H1 (cell line): ENCODE measurements around the gene FAU. TPM values are rescaled to one million over a fixed set of nuclear protein-coding genes. Genes with fewer than 3 reads are reported as not detected.
A peak's percentile ranks its signal among the peaks of the same experiment; 100 is the strongest.

Experiments
- CTCF ChIA-PET: fragments of 300-600 bp; sonication (Branson Sonifier 250); formaldehyde crosslinking; loops from one replicate; lab custom pipeline; 2021; ENCODE audit not compliant: partially characterized antibody; lab: Charles Lee
- POLR2A ChIA-PET: fragments of 300-600 bp; sonication (Branson Sonifier 250); formaldehyde crosslinking; loops from one replicate; lab custom pipeline; 2021; ENCODE audit warnings: inconsistent platforms; ENCODE audit not compliant: partially characterized antibody; lab: Charles Lee
- DNase-seq, 2 experiments: peaks; one replicate each; pipeline versions ENCODE4 v3.0.0 to v3.0.0-alpha.2; 2010 to 2022; ENCODE audit warnings: low spot score in 2 of 2, low read depth in 1 of 2, mixed read lengths in 1 of 2
- FAIRE-seq: peaks from 2 replicates; lab custom pipeline; 2011; peaks lifted over from hg19 to GRCh38; lab: Jason Lieb, UNC
- H2AFZ ChIP-seq: 2 replicates; pipeline ENCODE4 v1.8.1; 2012; ENCODE audit warnings: low read length, inconsistent platforms
- H2AK5ac ChIP-seq: 2 replicates; pipeline ENCODE4 v1.6.1; 2013; ENCODE audit warnings: low read depth, low read length
- H2BK120ac ChIP-seq: replicated peaks from 2 replicates; pipeline ENCODE3; 2013; ENCODE audit warnings: low read depth, low read length, inconsistent platforms
- H2BK12ac ChIP-seq: 2 replicates; pipeline ENCODE4 v1.6.1; 2013; ENCODE audit warnings: low read depth, low read length
- H2BK15ac ChIP-seq: 2 replicates; pipeline ENCODE4 v1.6.1; 2013; ENCODE audit warnings: low read length
- H2BK20ac ChIP-seq: 2 replicates; pipeline ENCODE4 v1.6.1; 2013; ENCODE audit warnings: low read length
- H2BK5ac ChIP-seq: 2 replicates; pipeline ENCODE4 v1.6.1; 2013; ENCODE audit warnings: low read depth, low read length
- H3K14ac ChIP-seq: 2 replicates; pipeline ENCODE4 v1.6.1; 2013; ENCODE audit warnings: inconsistent platforms; ENCODE audit not compliant: insufficient read length
- H3K18ac ChIP-seq: 2 replicates; pipeline ENCODE4 v1.6.1; 2013; ENCODE audit warnings: low read length; ENCODE audit errors: extremely low read depth
- H3K23ac ChIP-seq: 2 replicates; pipeline ENCODE4 v1.6.1; 2013; ENCODE audit warnings: inconsistent platforms; ENCODE audit not compliant: insufficient read length
- H3K23me2 ChIP-seq: 2 replicates; pipeline ENCODE4 v1.6.1; 2013; ENCODE audit warnings: low read depth, low read length
- H3K27ac ChIP-seq: 2 replicates; pipeline ENCODE4 v1.6.1; 2011; ENCODE audit warnings: low read depth, low read length, inconsistent platforms
- H3K27me3 ChIP-seq, 4 experiments: replicated peaks in 1 of 4; 1 replicate in 1 of 4; 2 replicates in 3 of 4; pipeline versions ENCODE4 v1.6.1 to v1.8.1; 2011 to 2013; ENCODE audit warnings: low read length in 3 of 4, mild to moderate bottlenecking in 3 of 4, inconsistent platforms in 2 of 4, mixed read lengths in 2 of 4, moderate library complexity in 1 of 4; ENCODE audit not compliant: control insufficient read depth in 3 of 4, insufficient read depth in 3 of 4; ENCODE audit errors: extremely low read depth in 1 of 4
- H3K36me3 ChIP-seq, 4 experiments: 2 replicates each; pipeline versions ENCODE4 v1.6.1 to v1.8.1; 2011 to 2013; ENCODE audit warnings: mild to moderate bottlenecking in 4 of 4, low read length in 3 of 4, moderate library complexity in 2 of 4, control low read depth in 1 of 4, inconsistent platforms in 1 of 4; ENCODE audit not compliant: insufficient read depth in 4 of 4, control insufficient read depth in 2 of 4
- H3K4ac ChIP-seq: replicated peaks from 2 replicates; pipeline ENCODE3; 2013; ENCODE audit warnings: low read length, low read depth, mixed read lengths, inconsistent platforms; ENCODE audit not compliant: insufficient read length
- H3K4me1 ChIP-seq, 4 experiments: replicated peaks in 1 of 4; 1 replicate in 1 of 4; 2 replicates in 3 of 4; pipeline versions ENCODE4 v1.6.1 to v1.8.1; 2011 to 2013; ENCODE audit warnings: low read length in 3 of 4, inconsistent platforms in 2 of 4, mixed read lengths in 1 of 4; ENCODE audit not compliant: insufficient read depth in 4 of 4, control insufficient read depth in 3 of 4
- H3K4me2 ChIP-seq, 2 experiments: 2 replicates each; pipeline versions ENCODE4 v1.6.1 to v1.8.1; 2011 to 2013; ENCODE audit warnings: low read depth in 2 of 2, low read length in 2 of 2, control low read depth in 1 of 2, inconsistent platforms in 1 of 2, mild to moderate bottlenecking in 1 of 2; ENCODE audit not compliant: insufficient read depth in 1 of 2
- H3K4me3 ChIP-seq, 4 experiments: fragments of 200-600, 300-600 bp in 1 of 4; sonication (generic), shearing (Covaris generic), sonication (Bioruptor Twin) in 1 of 4; 2 replicates each; pipeline versions ENCODE4 v1.5.1 to v1.8.1; 2011 to 2016; ENCODE audit warnings: low read length in 4 of 4, low read depth in 3 of 4, control low read depth in 2 of 4, inconsistent platforms in 2 of 4, mild to moderate bottlenecking in 2 of 4, mixed read lengths in 1 of 4, moderate library complexity in 1 of 4; ENCODE audit not compliant: insufficient read depth in 2 of 4; ENCODE audit errors: extremely low read depth in 1 of 4
- H3K56ac ChIP-seq: replicated peaks from 2 replicates; pipeline ENCODE3; 2013; ENCODE audit warnings: low read depth, mild to moderate bottlenecking, mixed read lengths, low read length, inconsistent platforms; ENCODE audit not compliant: insufficient read length
- H3K79me1 ChIP-seq: 2 replicates; pipeline ENCODE4 v1.6.1; 2013; ENCODE audit warnings: low read depth, low read length, control low read depth
- H3K79me2 ChIP-seq, 2 experiments: 2 replicates each; pipeline versions ENCODE4 v1.6.1 to v1.8.1; 2012 to 2013; ENCODE audit warnings: low read length in 2 of 2, mild to moderate bottlenecking in 2 of 2, inconsistent platforms in 1 of 2; ENCODE audit not compliant: insufficient read depth in 2 of 2, control insufficient read depth in 1 of 2
- H3K9ac ChIP-seq, 4 experiments: replicated peaks in 1 of 4; 1 replicate in 1 of 4; 2 replicates in 3 of 4; pipeline versions ENCODE4 v1.6.1 to v1.8.1; 2011 to 2013; ENCODE audit warnings: low read depth in 3 of 4, low read length in 3 of 4, control low read depth in 2 of 4, mild to moderate bottlenecking in 2 of 4, moderate library complexity in 2 of 4, inconsistent platforms in 1 of 4; ENCODE audit errors: extremely low read depth in 1 of 4
- H3K9me3 ChIP-seq, 2 experiments: 2 replicates each; pipeline versions ENCODE4 v1.6.1 to v1.8.1; 2012 to 2013; ENCODE audit warnings: mild to moderate bottlenecking in 2 of 2, moderate library complexity in 2 of 2, control low read depth in 1 of 2, inconsistent platforms in 1 of 2, low read depth in 1 of 2, low read length in 1 of 2, mixed read lengths in 1 of 2; ENCODE audit not compliant: insufficient read depth in 2 of 2
- H4K20me1 ChIP-seq, 2 experiments: replicated peaks in 1 of 2; 2 replicates each; pipeline versions ENCODE3 to v1.8.1; 2011 to 2013; ENCODE audit warnings: inconsistent platforms in 2 of 2, low read length in 2 of 2, mild to moderate bottlenecking in 1 of 2; ENCODE audit not compliant: insufficient read depth in 2 of 2, control insufficient read depth in 1 of 2
- H4K5ac ChIP-seq: 2 replicates; pipeline ENCODE4 v1.6.1; 2013; ENCODE audit warnings: low read length, low read depth, mixed read lengths, inconsistent platforms; ENCODE audit not compliant: insufficient read length
- H4K8ac ChIP-seq: 2 replicates; pipeline ENCODE4 v1.8.0; 2013; ENCODE audit warnings: mild to moderate bottlenecking, moderate library complexity, low read length, inconsistent platforms; ENCODE audit not compliant: insufficient read depth; ENCODE audit errors: extremely low read depth
- H4K91ac ChIP-seq: replicated peaks from 2 replicates; pipeline ENCODE3; 2013; ENCODE audit warnings: low read length, mixed read lengths, inconsistent platforms; ENCODE audit not compliant: insufficient read length
- BRCA1 ChIP-seq: IDR thresholded peaks from 2 replicates; pipeline ENCODE4 v1.6.1; 2012; ENCODE audit warnings: low read depth, low read length, improper control_type of control experiment
- CBX5 ChIP-seq: fragments of 300-800, 300-1000 bp; sonication (generic); IDR thresholded peaks from 2 replicates; pipeline ENCODE4 v1.7.1; 2016; ENCODE audit warnings: antibody characterized with exemption, low read length, low read depth
- CREB1 ChIP-seq: IDR thresholded peaks from 2 replicates; pipeline ENCODE4 v1.6.1; 2012; ENCODE audit warnings: inconsistent platforms
- EZH2 ChIP-seq: fragments of 200-600 bp; sonication (generic); IDR thresholded peaks from 2 replicates; pipeline ENCODE4 v1.7.1; 2012; ENCODE audit warnings: low read depth, mild to moderate bottlenecking, moderate library complexity, low read length, inconsistent platforms; ENCODE audit not compliant: severe bottlenecking
- GTF2F1 ChIP-seq: IDR thresholded peaks from 2 replicates; pipeline ENCODE4 v1.6.1; 2012; ENCODE audit warnings: low read depth, low read length, improper control_type of control experiment, borderline replicate concordance
- KDM4A ChIP-seq: IDR thresholded peaks from one replicate; pipeline ENCODE4 v1.7.1; 2012; ENCODE audit warnings: low read depth, mild to moderate bottlenecking, moderate library complexity, low read length, inconsistent platforms; ENCODE audit not compliant: severe bottlenecking
- RBBP5 ChIP-seq: IDR thresholded peaks from 2 replicates; pipeline ENCODE4 v1.7.1; 2012; ENCODE audit warnings: low read depth, mild to moderate bottlenecking, inconsistent platforms, low read length, moderate library complexity, borderline replicate concordance
- RXRA ChIP-seq: IDR thresholded peaks from 2 replicates; pipeline ENCODE4 v1.6.1; 2011; ENCODE audit warnings: low read depth, mild to moderate bottlenecking, low read length, moderate library complexity; ENCODE audit not compliant: insufficient read depth
- SIRT6 ChIP-seq: IDR thresholded peaks from one replicate; pipeline ENCODE4 v1.7.1; 2012; ENCODE audit warnings: low read length, inconsistent platforms
- SRF ChIP-seq: IDR thresholded peaks from 2 replicates; pipeline ENCODE4 v1.6.1; 2011; ENCODE audit warnings: mild to moderate bottlenecking, low read depth, low read length, moderate library complexity
- TCF12 ChIP-seq: IDR thresholded peaks from 2 replicates; pipeline ENCODE4 v1.6.1; 2011; ENCODE audit warnings: low read depth, mild to moderate bottlenecking, low read length
- ZNF274 ChIP-seq: IDR thresholded peaks from 2 replicates; pipeline ENCODE4 v1.7.0; 2012; ENCODE audit warnings: low read length, borderline replicate concordance; ENCODE audit errors: extremely low read depth
- WGBS, 2 experiments: shearing (Covaris generic) in 1 of 2; methylation state at CpG; one replicate each; pipeline versions ENCODE4 v1.1.6 to v1.1.7; 2013 to 2015; ENCODE audit warnings: low lambda C conversion rate in 2 of 2, mixed read lengths in 2 of 2, inconsistent platforms in 1 of 2, low coverage in 1 of 2, missing lambda C conversion rate in 1 of 2; ENCODE audit not compliant: insufficient replicate concordance in 2 of 2, insufficient coverage in 1 of 2, insufficient read length in 1 of 2; ENCODE audit errors: extremely low coverage in 1 of 2, missing lambda C conversion rate in 1 of 2; 5-methylcytosine and 5-hydroxymethylcytosine counted together
- polyA plus RNA-seq, 7 experiments: library from polyadenylated mRNA; depleted of rRNA in 3 of 7; stranded (reverse) in 5 of 7; unstranded in 2 of 7; fragments of >200 nt in 5 of 7; fragments of 200-250 nt in 2 of 7; gene quantifications; 1 replicate in 5 of 7; 2 replicates in 1 of 7; 4 replicates in 1 of 7; pipeline versions ENCODE4 v1.2.1 to v1.2.3, GENCODE V29; 2011 to 2013; ENCODE audit warnings: missing spikeins in 2 of 7, mixed read lengths in 2 of 7
- total RNA-seq: library from RNA; stranded (reverse); fragmentation: NEBNext Ultra II Directional; extraction: Animal tissue kit (Norgen Biotek cat#: 25700); gene quantifications from 2 replicates; pipeline ENCODE4 v1.2.1, GENCODE V29; 2021

Gene FAU
- total and polyA plus RNA-seq, 2 of the 8 experiments (the other 6 are each of a cell fraction or from before 2014, with no cell fraction given) = 826 to 896 TPM

GRCh38 chr11:65083134-65083833 is 38.6 kb downstream of the FAU start:
- FAIRE-seq (no peak), DNase-seq (no peak)
- peak overlapping the region; percentile 63 for H3K56ac ChIP-seq
- H4K20me1 ChIP-seq = peaks cover 4% of the 10 kb centered on the region in 2 experiments
- no peak overlapping the region for H2AFZ ChIP-seq
- no peak overlapping the region for H4K91ac ChIP-seq
- H3K4me2 ChIP-seq = peak overlapping the region; percentile 81 to 98
- H2BK15ac ChIP-seq = 0 out of 2 replicates have a peak overlapping the region, but pooled peaks have one; percentile 36
- H3K14ac ChIP-seq = no peak overlapping the region
- H3K23ac ChIP-seq = no peak overlapping the region
- no peaks in the 10 kb centered on the region for H3K9me3 ChIP-seq
- H4K8ac ChIP-seq = peak overlapping the region; percentile 22; the same call in 1 of the 2 replicates
- H3K36me3 ChIP-seq = peaks cover 18 to 38% (median 31%) of the 10 kb centered on the region in 4 experiments
- POLR2A ChIA-PET = interaction anchor here (0.8 to 21.6 kb wide), 26 partner anchors 8 to 198 kb away, joined by 3 to 230 read pairs (median 4); partner anchors contain the start of genes FAU, MRPL49, NAALADL1 and SAC3D1
- H3K23me2 ChIP-seq = peaks cover 8% of the 10 kb centered on the region
- peak overlapping the region; percentile 94 for H3K27ac ChIP-seq
- no peak overlapping the region for H3K4ac ChIP-seq
- peak overlapping the region; percentile 77 to 96 (median 87) for H3K9ac ChIP-seq
- peak overlapping the region; percentile 78; the same call in 1 of the 2 replicates for H2BK5ac ChIP-seq
- H2BK12ac ChIP-seq = 0 out of 2 replicates have a peak overlapping the region, but pooled peaks have one; percentile 17
- no peak overlapping the region for H2BK20ac ChIP-seq
- H3K79me2 ChIP-seq = peaks cover 10 to 36% of the 10 kb centered on the region in 2 experiments
- H3K4me3 ChIP-seq = peak overlapping the region; percentile 92 to 99 (median 98)
- peaks cover 22% of the 10 kb centered on the region for H3K79me1 ChIP-seq
- no peak overlapping the region for H2BK120ac ChIP-seq
- WGBS, 2 experiments = 9% methylated on average over 13 of the region's 13 CpGs; no CpG with 5 or more reads in 1 of the 2 experiments
- H3K27me3 ChIP-seq = no peaks in the 10 kb centered on the region
- CTCF ChIA-PET = interaction anchor here (0.7 to 1.7 kb wide), 9 partner anchors 15 to 234 kb away, joined by 3 to 5 read pairs (median 3); partner anchors contain the start of genes SAC3D1 and TM7SF2
- H3K4me1 ChIP-seq = peaks cover 0 to 9% (median 4%) of the 10 kb centered on the region in 4 experiments; a peak in 5 of 7 replicates
- 0 out of 2 replicates have a peak overlapping the region, but pooled peaks have one; percentile 0 for H3K18ac ChIP-seq
- H2AK5ac ChIP-seq = no peak overlapping the region
- peak overlapping the region; percentile 9 for H4K5ac ChIP-seq
- TF ChIP-seq SRF = no peak
- TF ChIP-seq RXRA = no peak
- TF ChIP-seq CBX5 = no peak
- TF ChIP-seq TCF12 = no peak
- TF ChIP-seq BRCA1 = no peak
- no peak for TF ChIP-seq GTF2F1
- TF ChIP-seq SIRT6 = no peak
- no peak for TF ChIP-seq ZNF274
- TF ChIP-seq EZH2 = no peak
- TF ChIP-seq RBBP5 = no peak
- TF ChIP-seq CREB1 = no peak
- no peak for TF ChIP-seq KDM4A
